ENCODE results near the gene KPNA6. TPM values are rescaled to one million over a fixed set of nuclear protein-coding genes. Genes with fewer than 3 reads are reported as not detected.
"Not testable (repeated sequence)": the region's sequence is repeated elsewhere in the genome, so short reads cannot be mapped to it uniquely, and the experiment has no call there.

Gene KPNA6
- total RNA-seq, 1 donor from 2014 or later, result 47.0 TPM

- no peak for DNase-seq (ENCODE audit: low read depth)
- Histone ChIP-seq H3K27me3 (ENCODE audit: control insufficient read depth, insufficient read depth, low read length) (no peaks in the 10 kb centered on the region), H3K36me3 (ENCODE audit: control insufficient read depth, insufficient read depth, low read length) (no peaks in the 10 kb centered on the region), H3K4me3 (ENCODE audit: low read depth, low read length) (no peak overlapping the region)
- TF ChIP-seq, protein P1, sequence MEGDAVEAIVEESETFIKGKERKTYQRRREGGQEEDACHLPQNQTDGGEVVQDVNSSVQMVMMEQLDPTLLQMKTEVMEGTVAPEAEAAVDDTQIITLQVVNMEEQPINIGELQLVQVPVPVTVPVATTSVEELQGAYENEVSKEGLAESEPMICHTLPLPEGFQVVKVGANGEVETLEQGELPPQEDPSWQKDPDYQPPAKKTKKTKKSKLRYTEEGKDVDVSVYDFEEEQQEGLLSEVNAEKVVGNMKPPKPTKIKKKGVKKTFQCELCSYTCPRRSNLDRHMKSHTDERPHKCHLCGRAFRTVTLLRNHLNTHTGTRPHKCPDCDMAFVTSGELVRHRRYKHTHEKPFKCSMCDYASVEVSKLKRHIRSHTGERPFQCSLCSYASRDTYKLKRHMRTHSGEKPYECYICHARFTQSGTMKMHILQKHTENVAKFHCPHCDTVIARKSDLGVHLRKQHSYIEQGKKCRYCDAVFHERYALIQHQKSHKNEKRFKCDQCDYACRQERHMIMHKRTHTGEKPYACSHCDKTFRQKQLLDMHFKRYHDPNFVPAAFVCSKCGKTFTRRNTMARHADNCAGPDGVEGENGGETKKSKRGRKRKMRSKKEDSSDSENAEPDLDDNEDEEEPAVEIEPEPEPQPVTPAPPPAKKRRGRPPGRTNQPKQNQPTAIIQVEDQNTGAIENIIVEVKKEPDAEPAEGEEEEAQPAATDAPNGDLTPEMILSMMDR (IDR thresholded peaks at IDR 0.05; ENCODE audit: insufficient read depth, low read length, poor library complexity, severe bottlenecking), result no peak
Measured at GRCh38 chr1:32163405-32163804, 55.5 kb downstream of the KPNA6 start.

- not testable (repeated sequence) for DNase-seq (ENCODE audit: low read depth); H3K27me3 ChIP-seq (ENCODE audit: control insufficient read depth, insufficient read depth, low read length); H3K36me3 ChIP-seq (ENCODE audit: control insufficient read depth, insufficient read depth, low read length); H3K4me3 ChIP-seq (ENCODE audit: low read depth, low read length)
Measured at GRCh38 chr1:32165633-32166032, 57.8 kb downstream of the KPNA6 start.

DNA sequence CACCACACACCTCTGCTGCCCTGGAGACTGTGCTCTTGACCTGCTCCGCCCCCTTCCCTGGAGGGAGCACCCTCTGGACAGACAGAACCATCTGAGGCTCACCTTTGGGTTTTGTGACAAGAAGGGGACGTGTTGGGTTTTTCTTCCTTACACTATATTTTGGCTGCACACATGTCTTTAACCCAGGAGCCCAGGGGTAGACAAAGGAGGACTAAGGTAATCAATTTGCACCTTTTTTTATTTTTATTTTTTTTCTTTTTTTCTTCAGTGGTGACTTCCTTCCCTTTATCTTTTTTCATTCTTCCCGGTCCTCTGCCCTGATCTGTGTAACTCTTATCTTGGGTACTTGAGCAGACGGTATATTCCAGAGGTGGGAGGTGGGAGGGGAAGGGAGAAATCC is 63.1 kb downstream of the KPNA6 start:
- TF ChIP-seq, protein P1 (IDR thresholded peaks at IDR 0.05; ENCODE audit: insufficient read depth, low read length, poor library complexity, severe bottlenecking), result no peak
- no peak overlapping the region for H3K4me3 ChIP-seq (ENCODE audit: low read depth, low read length)
- H3K36me3 ChIP-seq (ENCODE audit: control insufficient read depth, insufficient read depth, low read length), result peaks cover 2% of the 10 kb centered on the region
- H3K27me3 ChIP-seq (ENCODE audit: control insufficient read depth, insufficient read depth, low read length), result no peaks in the 10 kb centered on the region
- DNase-seq (ENCODE audit: low read depth), result no peak

- DNase-seq (ENCODE audit: low read depth), result no peak
- H3K36me3 ChIP-seq (ENCODE audit: control insufficient read depth, insufficient read depth, low read length), result peaks cover 2% of the 10 kb centered on the region
Measured at GRCh38 chr1:32172621-32173245, 64.9 kb downstream of the KPNA6 start.

DNA sequence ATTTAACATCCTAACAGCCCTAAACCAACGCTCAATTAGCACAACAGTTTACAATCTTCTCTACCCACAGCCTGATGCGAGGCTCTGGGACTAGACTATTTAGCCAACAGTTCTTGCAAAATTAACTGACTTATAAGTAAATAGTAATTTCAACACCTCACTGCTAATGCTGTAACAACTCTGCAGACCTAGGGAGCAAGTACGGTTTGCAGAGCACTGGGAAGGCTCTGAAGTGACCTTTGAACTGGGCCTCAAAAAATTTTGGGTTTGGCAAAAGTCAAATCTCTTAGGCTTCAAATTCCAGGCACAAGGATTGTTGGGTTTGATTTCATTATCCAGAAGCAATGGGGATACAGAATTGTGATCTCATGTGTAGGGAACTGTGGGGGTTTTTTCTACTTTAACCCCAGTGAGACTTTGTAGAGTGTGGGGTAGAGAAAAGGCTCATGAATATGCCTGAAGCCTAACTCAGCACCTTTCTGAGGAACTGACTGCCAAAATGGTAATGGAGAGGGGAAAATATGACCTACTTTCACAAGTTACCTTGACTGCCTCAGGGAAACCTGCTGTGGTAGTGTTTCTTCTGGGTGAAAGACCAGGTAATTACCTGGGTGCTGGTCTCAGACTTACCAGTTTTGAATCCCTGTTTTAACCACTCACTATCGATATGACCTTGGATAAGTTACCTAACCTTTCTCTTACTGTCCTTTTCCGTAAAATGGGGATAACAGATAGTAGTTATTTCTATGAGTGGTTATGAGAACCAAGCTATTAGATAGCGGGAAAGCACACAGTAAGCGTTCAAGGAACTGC is 70.7 kb downstream of the KPNA6 start:
- no peak overlapping the region for H3K4me3 ChIP-seq (ENCODE audit: low read depth, low read length)
- TF ChIP-seq, protein P1 (IDR thresholded peaks at IDR 0.05; ENCODE audit: insufficient read depth, low read length, poor library complexity, severe bottlenecking), result no peak
- DNase-seq (ENCODE audit: low read depth), result no peak
- no peaks in the 10 kb centered on the region for H3K27me3 ChIP-seq (ENCODE audit: control insufficient read depth, insufficient read depth, low read length)
- H3K36me3 ChIP-seq (ENCODE audit: control insufficient read depth, insufficient read depth, low read length), result no peaks in the 10 kb centered on the region

More at GRCh38 chr1:32172621-32173245, 64.9 kb downstream of the KPNA6 start:
- TF ChIP-seq, protein P1 (IDR thresholded peaks at IDR 0.05; ENCODE audit: insufficient read depth, low read length, poor library complexity, severe bottlenecking), result no peak
- Histone ChIP-seq H3K27me3 (ENCODE audit: control insufficient read depth, insufficient read depth, low read length) (no peaks in the 10 kb centered on the region), H3K4me3 (ENCODE audit: low read depth, low read length) (no peak overlapping the region)

DNA sequence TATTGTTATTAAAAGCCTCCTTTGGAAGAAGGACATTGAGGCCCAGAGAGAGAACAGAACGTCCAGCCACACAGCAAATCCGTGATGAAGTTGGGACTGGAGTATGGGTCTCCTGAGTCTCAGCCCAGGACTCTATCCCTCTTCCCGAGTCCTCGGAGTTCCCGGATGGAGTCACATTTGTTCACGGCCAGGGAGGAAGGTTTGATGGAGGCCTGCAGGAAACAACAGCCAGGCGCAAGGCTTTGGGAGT is 71.3 kb downstream of the KPNA6 start:
- H3K36me3 ChIP-seq (ENCODE audit: control insufficient read depth, insufficient read depth, low read length), result no peaks in the 10 kb centered on the region
- H3K4me3 ChIP-seq (ENCODE audit: low read depth, low read length), result peak overlapping the region; percentile 59
- TF ChIP-seq, protein P1 (IDR thresholded peaks at IDR 0.05; ENCODE audit: insufficient read depth, low read length, poor library complexity, severe bottlenecking), result no peak
- DNase-seq (ENCODE audit: low read depth), result no peak
- H3K27me3 ChIP-seq (ENCODE audit: control insufficient read depth, insufficient read depth, low read length), result no peaks in the 10 kb centered on the region
